Measurements from ENCODE around the gene NEK9.

The NEK9 gene

DNA sequence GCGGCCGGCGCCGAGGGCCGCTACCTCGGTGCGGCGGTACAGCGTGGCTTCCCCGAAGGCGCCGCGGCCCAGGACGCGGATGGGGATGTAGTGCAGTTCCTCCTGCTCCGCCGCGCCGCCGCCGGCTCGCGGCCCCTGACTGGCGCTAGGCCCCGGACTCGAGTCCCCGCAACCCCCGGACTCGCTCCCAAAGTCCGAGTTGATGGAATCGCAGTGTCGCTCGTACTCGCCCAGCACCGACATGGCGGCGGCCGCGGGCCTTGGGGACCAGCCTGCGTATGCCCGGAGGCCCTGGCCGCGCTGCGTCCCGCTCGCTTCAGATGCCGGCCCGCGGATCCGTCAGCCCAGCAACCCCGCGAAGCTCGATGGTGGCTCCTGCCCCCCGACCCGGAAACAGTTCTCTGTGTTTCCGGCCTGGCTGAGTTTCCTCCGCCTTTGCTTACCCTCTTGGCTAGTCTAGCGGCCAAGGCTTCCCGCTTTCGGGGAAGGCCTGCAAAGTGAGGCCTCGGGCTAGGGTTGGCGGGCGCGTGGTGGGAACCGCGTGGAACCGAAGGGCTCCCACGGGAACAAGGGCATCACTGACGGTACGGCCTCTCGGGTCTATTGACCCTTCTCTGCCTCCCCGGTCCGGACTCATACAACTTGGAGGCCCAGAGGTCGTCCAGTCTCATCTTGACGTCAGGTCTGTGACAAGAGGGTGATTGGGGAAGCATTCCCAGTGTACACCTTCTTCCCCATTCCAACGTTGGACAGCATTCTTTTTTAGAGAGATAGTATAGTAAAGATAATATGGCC, at the start of gene NEK9:
TSS of gene NEK9 (minus strand) at position 370 of the 795 bp plus-strand sequence. CDS start at position 243, 127 bp downstream.
- TF ChIP-seq, protein P1, sequence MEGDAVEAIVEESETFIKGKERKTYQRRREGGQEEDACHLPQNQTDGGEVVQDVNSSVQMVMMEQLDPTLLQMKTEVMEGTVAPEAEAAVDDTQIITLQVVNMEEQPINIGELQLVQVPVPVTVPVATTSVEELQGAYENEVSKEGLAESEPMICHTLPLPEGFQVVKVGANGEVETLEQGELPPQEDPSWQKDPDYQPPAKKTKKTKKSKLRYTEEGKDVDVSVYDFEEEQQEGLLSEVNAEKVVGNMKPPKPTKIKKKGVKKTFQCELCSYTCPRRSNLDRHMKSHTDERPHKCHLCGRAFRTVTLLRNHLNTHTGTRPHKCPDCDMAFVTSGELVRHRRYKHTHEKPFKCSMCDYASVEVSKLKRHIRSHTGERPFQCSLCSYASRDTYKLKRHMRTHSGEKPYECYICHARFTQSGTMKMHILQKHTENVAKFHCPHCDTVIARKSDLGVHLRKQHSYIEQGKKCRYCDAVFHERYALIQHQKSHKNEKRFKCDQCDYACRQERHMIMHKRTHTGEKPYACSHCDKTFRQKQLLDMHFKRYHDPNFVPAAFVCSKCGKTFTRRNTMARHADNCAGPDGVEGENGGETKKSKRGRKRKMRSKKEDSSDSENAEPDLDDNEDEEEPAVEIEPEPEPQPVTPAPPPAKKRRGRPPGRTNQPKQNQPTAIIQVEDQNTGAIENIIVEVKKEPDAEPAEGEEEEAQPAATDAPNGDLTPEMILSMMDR (IDR thresholded peaks at IDR 0.05; ENCODE audit: low read depth, low read length, missing control alignments), result no peak

DNA sequence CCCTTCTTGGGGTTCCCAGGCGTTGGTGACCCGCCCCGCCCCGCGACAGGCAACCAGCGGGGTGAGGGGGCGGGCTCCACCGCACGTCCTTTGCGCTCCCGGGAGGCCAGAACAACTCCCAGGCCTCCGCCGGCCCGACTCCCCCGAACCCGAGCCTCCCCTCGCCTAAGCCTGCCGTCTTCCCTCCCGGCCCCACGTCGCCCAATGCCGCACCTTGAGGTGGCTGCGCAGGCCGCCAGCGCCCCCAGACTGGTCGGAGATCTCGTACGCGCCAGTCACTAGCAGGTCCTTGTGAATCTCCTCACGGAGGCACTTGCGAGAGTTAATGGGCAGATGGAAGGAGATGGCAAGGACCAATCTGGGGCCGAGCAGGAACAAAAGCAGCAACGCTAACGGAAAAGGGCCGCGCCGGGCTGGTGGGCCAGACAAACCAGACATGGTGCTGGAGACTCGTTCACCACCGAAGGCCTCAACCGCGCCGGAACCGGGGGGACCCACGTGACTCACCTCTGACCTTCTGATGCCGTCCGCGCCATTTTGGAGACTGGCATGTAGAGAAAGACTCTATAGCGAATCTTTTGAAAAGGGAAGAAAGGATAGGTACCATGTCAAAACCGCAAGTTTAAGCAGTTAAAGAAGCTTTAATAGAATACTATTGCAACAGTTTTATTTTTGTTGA, 49.4 kb upstream of the NEK9 start, which contains the start of gene TMED10:
TSS of gene TMED10 (minus strand) at position 471 of the 679 bp plus-strand sequence. CDS start at position 438, 33 bp downstream.
- DNase-seq (ENCODE audit: low read depth), result peak; percentile 77
- TF ChIP-seq, protein P1 (IDR thresholded peaks at IDR 0.05; ENCODE audit: low read depth, low read length, missing control alignments), result peak; percentile 1
- peak within 1 kb of the TSS; percentile 72 for H3K4me3 ChIP-seq (ENCODE audit: low read depth, low read length)

More for the DNA sequence above, at the start of gene NEK9:
- peak within 1 kb of the TSS; percentile 75 for H3K4me3 ChIP-seq (ENCODE audit: low read depth, low read length)
- peak; percentile 70 for DNase-seq (ENCODE audit: low read depth)

DNA sequence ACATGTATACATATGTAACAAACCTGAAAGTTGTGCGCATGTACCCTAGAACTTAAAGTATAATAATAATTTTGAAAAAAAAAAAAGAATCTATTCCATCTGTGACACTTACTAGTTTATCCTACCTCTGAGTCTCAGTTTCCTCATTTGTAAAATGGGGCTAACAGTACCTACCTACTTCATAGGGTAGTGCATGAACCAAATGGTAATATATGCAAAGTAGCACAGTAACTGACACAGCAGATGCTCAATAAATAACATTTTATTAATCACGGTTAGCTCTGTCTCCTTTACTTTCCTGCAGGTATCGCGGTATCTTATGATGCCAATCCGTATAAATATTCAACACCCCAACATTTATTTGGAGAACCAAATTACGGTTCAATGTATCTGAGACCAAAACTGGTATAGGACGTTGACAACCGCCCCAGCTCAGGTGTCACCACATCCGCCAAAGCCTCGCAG, 48.9 kb upstream of the NEK9 start:
- no peak for DNase-seq (ENCODE audit: low read depth)
- TF ChIP-seq, protein P1 (IDR thresholded peaks at IDR 0.05; ENCODE audit: low read depth, low read length, missing control alignments), result no peak
- H3K4me3 ChIP-seq (ENCODE audit: low read depth, low read length), result peak overlapping the region; percentile 72

DNA sequence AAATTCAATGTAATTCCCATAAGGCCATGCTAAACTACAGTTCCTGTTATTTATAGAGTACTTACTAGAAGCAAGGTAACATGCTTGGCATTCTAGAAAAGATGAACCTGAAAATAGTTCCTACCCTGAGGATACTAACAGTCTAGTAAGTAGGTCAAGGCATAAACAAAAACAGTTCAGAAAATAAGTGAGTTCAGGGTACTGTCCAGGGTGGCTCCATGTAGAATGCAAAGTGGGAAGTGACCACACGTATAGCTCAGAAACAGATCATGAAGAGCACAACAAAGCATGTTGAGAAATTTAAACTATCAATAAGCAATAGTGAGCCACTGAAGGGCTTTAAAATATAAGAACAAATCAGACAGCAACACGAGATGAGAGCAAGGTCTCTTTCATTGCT, 47.2 kb upstream of the NEK9 start:
- no peak overlapping the region for H3K4me3 ChIP-seq (ENCODE audit: low read depth, low read length)
- no peak for DNase-seq (ENCODE audit: low read depth)
- TF ChIP-seq, protein P1 (IDR thresholded peaks at IDR 0.05; ENCODE audit: low read depth, low read length, missing control alignments), result no peak

DNA sequence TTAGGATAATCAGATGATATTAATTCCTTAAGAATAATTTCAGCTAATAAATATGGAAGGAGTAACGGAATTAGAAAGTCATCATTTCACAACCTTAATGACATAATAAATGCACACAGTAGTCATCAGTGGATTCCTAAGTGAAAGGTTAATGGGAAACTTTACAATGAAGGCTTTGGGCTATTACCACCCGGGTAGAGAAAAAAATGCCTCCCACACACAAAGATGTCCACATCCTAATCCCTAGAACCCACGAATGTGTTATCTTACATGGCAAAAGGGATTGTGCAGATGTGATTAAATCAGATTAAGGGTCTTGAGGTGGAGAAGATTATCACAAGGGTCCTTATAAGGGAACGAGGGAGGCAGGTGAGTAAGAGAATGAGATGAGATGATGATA, 43.9 kb upstream of the NEK9 start:
- no peak for DNase-seq (ENCODE audit: low read depth)
- TF ChIP-seq, protein P1 (IDR thresholded peaks at IDR 0.05; ENCODE audit: low read depth, low read length, missing control alignments), result no peak
- no peak overlapping the region for H3K4me3 ChIP-seq (ENCODE audit: low read depth, low read length)

DNA sequence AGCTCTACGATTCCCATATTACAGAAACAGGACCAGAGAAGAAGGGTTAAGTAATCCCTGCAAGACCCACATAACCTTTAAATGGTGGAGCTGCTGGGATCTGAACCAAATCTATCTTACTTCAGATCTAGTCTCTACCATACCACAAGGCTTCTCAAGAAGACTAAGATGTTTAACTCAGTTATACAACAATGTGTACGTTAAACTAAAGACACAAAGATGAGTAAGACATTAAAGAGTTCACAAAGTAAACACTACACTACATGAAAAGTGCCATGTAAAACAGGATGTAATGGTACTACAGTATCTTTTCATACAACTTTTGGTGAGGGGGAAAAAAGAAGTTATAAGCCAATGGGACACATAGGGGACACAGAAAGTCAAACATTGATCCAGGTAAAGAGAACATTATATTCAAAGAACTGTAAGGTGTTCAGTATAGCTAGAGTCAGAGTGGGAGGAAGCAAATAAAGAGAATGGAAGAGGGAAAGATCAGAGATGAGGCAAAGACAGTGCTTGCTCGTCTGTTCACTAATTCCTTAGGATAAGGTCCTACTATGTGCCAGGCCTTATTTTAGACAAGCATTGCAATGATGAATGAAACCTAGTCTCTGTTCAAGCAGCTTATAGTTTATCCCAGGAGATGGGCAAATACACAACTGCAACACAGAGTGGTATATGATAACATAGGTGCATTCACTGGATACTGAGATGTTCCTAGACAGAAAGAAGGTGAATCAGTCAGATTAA, 41.9 kb upstream of the NEK9 start:
- no peak for DNase-seq (ENCODE audit: low read depth)
- TF ChIP-seq, protein P1 (IDR thresholded peaks at IDR 0.05; ENCODE audit: low read depth, low read length, missing control alignments), result no peak
- no peak overlapping the region for H3K4me3 ChIP-seq (ENCODE audit: low read depth, low read length)

Measured in GM12864 (cell line).